ENCODE data around the gene NOX4.
"Not testable (repeated sequence)": the region's sequence is repeated elsewhere in the genome, so short reads cannot be mapped to it uniquely, and the experiment has no call there.

The NOX4 gene

GRCh38 chr11:89288004-89288403 lies 203.2 kb downstream of the NOX4 start:
- DNase-seq = not testable (repeated sequence)

GRCh38 chr11:89286601-89287000 lies 204.6 kb downstream of the NOX4 start:
- not testable (repeated sequence) for DNase-seq

GRCh38 chr11:89281032-89281677 lies 210.0 kb downstream of the NOX4 start:
- not testable (repeated sequence) for DNase-seq

GRCh38 chr11:89279176-89279575 lies 212.0 kb downstream of the NOX4 start:
- DNase-seq = no peak

- no peak for DNase-seq
These were observed 215.2 kb downstream of the NOX4 start for GRCh38 chr11:89275966-89276365.

Measured in GDM1 (cell line).